Measurements from ENCODE around the gene LIN28A.

LIN28A gene

DNA sequence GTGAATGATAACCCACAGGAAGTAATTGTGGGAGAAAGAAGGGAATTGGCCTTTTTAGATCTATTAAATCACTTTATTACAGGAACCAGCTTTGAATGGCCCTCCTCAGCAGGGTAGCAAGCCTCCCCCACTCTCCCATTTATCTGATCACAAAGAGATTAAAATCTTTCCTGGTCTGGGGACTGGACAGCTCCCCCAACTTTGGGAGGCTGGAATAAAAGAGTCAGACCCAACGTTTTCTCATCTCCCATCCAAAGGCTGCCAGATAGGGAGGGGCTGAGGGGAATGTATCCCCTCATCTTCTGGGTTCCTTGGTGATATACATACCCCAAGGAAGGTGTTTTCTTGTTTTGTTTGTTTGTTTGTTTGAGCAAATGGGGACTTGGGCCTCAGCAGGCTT lies 2.4 kb downstream of the LIN28A start:
- H3K4me3 ChIP-seq (ENCODE audit: low read depth, low read length) = no peak overlapping the region
- DNase-seq (ENCODE audit: low read depth) = no peak
- TF ChIP-seq, protein P1, sequence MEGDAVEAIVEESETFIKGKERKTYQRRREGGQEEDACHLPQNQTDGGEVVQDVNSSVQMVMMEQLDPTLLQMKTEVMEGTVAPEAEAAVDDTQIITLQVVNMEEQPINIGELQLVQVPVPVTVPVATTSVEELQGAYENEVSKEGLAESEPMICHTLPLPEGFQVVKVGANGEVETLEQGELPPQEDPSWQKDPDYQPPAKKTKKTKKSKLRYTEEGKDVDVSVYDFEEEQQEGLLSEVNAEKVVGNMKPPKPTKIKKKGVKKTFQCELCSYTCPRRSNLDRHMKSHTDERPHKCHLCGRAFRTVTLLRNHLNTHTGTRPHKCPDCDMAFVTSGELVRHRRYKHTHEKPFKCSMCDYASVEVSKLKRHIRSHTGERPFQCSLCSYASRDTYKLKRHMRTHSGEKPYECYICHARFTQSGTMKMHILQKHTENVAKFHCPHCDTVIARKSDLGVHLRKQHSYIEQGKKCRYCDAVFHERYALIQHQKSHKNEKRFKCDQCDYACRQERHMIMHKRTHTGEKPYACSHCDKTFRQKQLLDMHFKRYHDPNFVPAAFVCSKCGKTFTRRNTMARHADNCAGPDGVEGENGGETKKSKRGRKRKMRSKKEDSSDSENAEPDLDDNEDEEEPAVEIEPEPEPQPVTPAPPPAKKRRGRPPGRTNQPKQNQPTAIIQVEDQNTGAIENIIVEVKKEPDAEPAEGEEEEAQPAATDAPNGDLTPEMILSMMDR (conservative IDR thresholded peaks at IDR 0.05; ENCODE audit: low read depth, low read length) = no peak

DNA sequence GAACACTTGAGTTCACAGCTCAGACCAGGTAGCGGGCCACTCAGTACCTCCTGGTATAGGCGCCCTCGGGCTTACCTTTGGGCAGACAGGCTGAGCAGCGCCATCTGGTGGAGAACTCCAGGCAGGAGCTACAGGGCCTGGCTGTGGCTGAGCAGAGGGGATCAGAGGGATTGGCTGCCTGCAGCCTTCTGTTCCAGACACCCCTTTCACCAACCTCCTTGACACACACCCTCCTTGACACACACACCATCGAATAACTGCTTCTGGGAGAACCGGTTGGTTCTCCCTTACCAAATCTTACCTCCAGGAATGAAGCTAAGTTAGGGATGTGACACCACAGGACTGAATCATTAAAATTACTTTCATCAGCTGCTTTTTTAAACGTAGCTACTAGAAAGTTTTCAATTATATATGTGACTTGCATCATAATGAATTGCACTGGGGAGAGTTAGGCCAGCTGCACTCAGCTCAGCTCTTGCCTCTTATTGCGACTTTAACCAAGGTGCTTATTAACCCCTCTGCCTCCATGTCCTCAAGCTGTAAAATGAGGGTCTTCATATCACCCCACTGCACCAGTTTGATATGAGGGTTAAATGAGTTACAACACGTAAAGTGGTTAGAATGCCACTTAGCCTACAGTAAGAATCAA lies 6.6 kb downstream of the LIN28A start:
- no peak overlapping the region for H3K4me3 ChIP-seq (ENCODE audit: low read depth, low read length)
- TF ChIP-seq, protein P1 (conservative IDR thresholded peaks at IDR 0.05; ENCODE audit: low read depth, low read length) = peak; percentile 93
- DNase-seq (ENCODE audit: low read depth) = peak; percentile 82

GRCh38 chr1:26418865-26419349 lies 8.3 kb downstream of the LIN28A start:
- H3K4me3 ChIP-seq (ENCODE audit: low read depth, low read length) = no peak overlapping the region
- TF ChIP-seq, protein P1 (conservative IDR thresholded peaks at IDR 0.05; ENCODE audit: low read depth, low read length) = no peak
- peak; percentile 16 for DNase-seq (ENCODE audit: low read depth)

DNA sequence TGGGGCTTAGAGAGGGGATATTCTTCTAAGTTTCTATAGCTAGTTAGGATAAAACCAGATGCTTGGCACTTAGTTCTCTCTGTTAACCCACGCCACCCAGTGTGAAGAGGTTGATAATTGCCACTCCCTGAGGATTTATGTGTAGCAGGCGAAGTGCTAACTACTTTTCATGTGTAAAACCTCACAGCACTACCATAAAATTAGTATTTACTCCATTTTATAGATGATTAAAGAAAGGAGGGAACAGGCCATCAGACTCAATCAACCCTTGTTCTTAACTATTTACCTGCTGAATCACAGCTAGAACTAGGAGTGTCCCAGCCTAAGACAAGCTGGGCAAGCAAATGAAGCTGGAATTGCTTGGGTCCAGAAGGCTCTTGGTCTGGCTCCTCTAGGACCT lies 8.9 kb downstream of the LIN28A start:
- TF ChIP-seq, protein P1 (conservative IDR thresholded peaks at IDR 0.05; ENCODE audit: low read depth, low read length) = no peak
- DNase-seq (ENCODE audit: low read depth) = no peak
- H3K4me3 ChIP-seq (ENCODE audit: low read depth, low read length) = no peak overlapping the region

- DNase-seq (ENCODE audit: low read depth) = no peak
- H3K4me3 ChIP-seq (ENCODE audit: low read depth, low read length) = no peak overlapping the region
- TF ChIP-seq, protein P1 (conservative IDR thresholded peaks at IDR 0.05; ENCODE audit: low read depth, low read length) = no peak
Observed at GRCh38 chr1:26429721-26430120, 19.1 kb downstream of the LIN28A start.

DNA sequence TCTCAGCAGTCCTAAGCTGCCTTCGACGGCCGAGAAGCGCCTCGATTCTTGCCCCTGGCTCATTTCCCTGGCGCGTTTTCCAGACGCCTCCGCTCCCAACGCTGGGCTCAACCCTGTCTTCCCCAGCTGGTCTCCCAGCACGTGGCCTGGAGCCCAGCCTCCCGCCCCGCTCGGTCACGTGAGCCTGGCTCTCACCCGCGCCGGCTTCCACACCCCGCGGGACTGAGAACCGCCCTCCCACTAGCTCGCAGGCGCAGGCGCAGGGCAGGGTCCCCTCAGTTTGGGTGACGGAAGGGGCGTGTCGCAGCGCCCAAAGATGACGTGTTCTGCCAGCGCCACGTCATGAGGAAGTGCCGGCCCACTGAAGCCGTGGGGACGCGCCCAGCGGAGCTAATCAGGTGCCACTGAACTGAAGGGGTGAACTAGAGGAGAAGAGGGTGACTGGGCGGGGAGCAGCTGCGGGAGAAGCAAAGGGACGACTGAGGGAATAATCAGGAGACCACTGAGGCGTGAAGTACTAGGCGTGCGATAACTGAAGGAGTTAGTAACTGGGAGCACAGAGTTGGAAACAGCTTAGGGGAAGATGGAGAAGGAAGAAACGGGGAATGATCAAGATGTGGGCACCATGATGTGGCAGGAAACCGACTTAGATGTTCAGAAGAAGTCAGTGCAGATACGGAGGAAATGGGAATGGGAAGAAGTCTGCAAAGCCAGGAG lies 21.5 kb downstream of the LIN28A start, which contains the start of gene DHDDS:
Gene DHDDS (plus strand): TSS at position 343 of the 717 bp plus-strand sequence. CDS start 625 bp downstream, outside the sequence.
- DNase-seq (ENCODE audit: low read depth) = peak; percentile 99
- TF ChIP-seq, protein P1 (conservative IDR thresholded peaks at IDR 0.05; ENCODE audit: low read depth, low read length) = no peak
- peak within 1 kb of the TSS; percentile 87 for H3K4me3 ChIP-seq (ENCODE audit: low read depth, low read length)
